Lower lobe of right lung (tissue), 2 donors: ENCODE measurements around the gene NKX3-2. TPM values are rescaled to one million over a fixed set of nuclear protein-coding genes. Genes with fewer than 3 reads are reported as not detected.
"Not testable (repeated sequence)": the region's sequence is repeated elsewhere in the genome, so short reads cannot be mapped to it uniquely, and the experiment has no call there.

ENCODE experiments used
- ATAC-seq, 2 donors: fragments of 200-7000 bp; cut with Tn5 transposase; one replicate each; pipeline ENCODE4 v1.9.1; 2020 to 2022; ENCODE audit warnings: mild to moderate bottlenecking in 2 of 2, moderate library complexity in 2 of 2
- DNase-seq: peaks from one replicate; pipeline ENCODE4 v3.0.0-alpha.2; 2020
- H3K27ac ChIP-seq: fragments of 200-600 bp; one replicate; pipeline ENCODE4 v1.8.0; 2022
- H3K27me3 ChIP-seq: fragments of 200-600 bp; one replicate; pipeline ENCODE4 v1.8.0; 2022; ENCODE audit warnings: low read depth
- H3K36me3 ChIP-seq: fragments of 200-600 bp; one replicate; pipeline ENCODE4 v1.8.0; 2022; ENCODE audit warnings: mild to moderate bottlenecking
- H3K4me1 ChIP-seq: fragments of 200-600 bp; one replicate; pipeline ENCODE4 v1.8.0; 2022
- H3K4me3 ChIP-seq: fragments of 200-600 bp; one replicate; pipeline ENCODE4 v1.8.0; 2022; ENCODE audit warnings: mild to moderate bottlenecking
- H3K9me3 ChIP-seq: fragments of 200-600 bp; one replicate; pipeline ENCODE4 v1.8.0; 2022
- CTCF ChIP-seq: fragments of 200-600 bp; IDR thresholded peaks from one replicate; pipeline ENCODE4 v1.8.0; 2022; ENCODE audit warnings: antibody characterized with exemption, mild to moderate bottlenecking
- intact Hi-C: fragments of 100-400 bp; cut with DNase I; formaldehyde crosslinking; loops from one replicate; pipeline ENCODE4 v1.11.0; 2022
- total RNA-seq: library from RNA; stranded (reverse); fragmentation: NEBNext Ultra II Directional; extraction: Animal tissue kit (Norgen Biotek cat#: 25700); gene quantifications from one replicate; pipeline ENCODE4 v1.2.1, GENCODE V29; 2021
- donor health status: DM: no; HTN: yes; CAD: no; lungs with severe emphysema.

Gene NKX3-2
- total RNA-seq, 1 donor from 2014 or later = not detected

- Histone ChIP-seq H3K27ac (no peak overlapping the region), H3K4me1 (no peaks in the 10 kb centered on the region), H3K4me3 (no peak overlapping the region), H3K36me3 (peaks cover 98% of the 10 kb centered on the region), H3K27me3 (no peaks in the 10 kb centered on the region), H3K9me3 (no peaks in the 10 kb centered on the region)
- no peak for ATAC-seq
- intact Hi-C loops = no loop called here
- no peak for TF ChIP-seq CTCF
- DNase-seq = no peak
Measured at GRCh38 chr4:13580036-13580435, 35.7 kb upstream of the NKX3-2 start.

- H3K27me3 ChIP-seq = no peaks in the 10 kb centered on the region
- H3K4me3 ChIP-seq = no peak overlapping the region
- ATAC-seq = no peak
- H3K36me3 ChIP-seq = peaks cover 99% of the 10 kb centered on the region
- no peaks in the 10 kb centered on the region for H3K9me3 ChIP-seq
- intact Hi-C loops = no loop called here
- DNase-seq = no peak
- H3K4me1 ChIP-seq = no peaks in the 10 kb centered on the region
- H3K27ac ChIP-seq = no peak overlapping the region
- TF ChIP-seq CTCF = no peak
Measured at GRCh38 chr4:13577660-13578059, 33.4 kb upstream of the NKX3-2 start.

- ATAC-seq (no peak), DNase-seq (no peak)
- no peaks in the 10 kb centered on the region for H3K27me3 ChIP-seq
- H3K36me3 ChIP-seq = peaks cover 85% of the 10 kb centered on the region
- H3K4me1 ChIP-seq = no peaks in the 10 kb centered on the region
- TF ChIP-seq CTCF = no peak
- intact Hi-C loops = no loop called here
- no peak overlapping the region for H3K27ac ChIP-seq
- no peak overlapping the region for H3K4me3 ChIP-seq
- H3K9me3 ChIP-seq = no peaks in the 10 kb centered on the region
Measured at GRCh38 chr4:13570916-13571315, 26.6 kb upstream of the NKX3-2 start.

DNA sequence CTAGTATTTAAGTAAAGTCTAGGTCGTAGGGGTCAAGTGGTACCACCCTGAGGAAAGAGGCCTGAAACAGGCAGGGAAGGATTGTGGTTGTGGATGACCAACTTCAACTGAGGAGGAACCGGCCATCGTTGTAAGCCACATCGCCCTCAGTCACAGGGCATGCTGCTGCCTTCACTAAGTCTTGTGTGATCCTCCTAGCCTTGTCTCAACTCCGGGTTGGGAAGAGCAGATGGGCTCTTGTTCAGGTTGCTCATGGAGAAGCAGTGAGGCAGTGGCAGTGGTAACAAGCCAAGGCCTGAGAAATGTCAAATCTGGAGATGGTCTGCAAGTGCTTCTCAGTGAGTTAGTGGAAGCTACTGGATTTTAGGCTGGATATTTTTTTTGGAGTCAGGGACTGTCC, 22.8 kb upstream of the NKX3-2 start:
- intact Hi-C loops = no loop called here
- Histone ChIP-seq H3K27ac (no peak overlapping the region), H3K36me3 (peaks cover 48% of the 10 kb centered on the region), H3K4me1 (no peaks in the 10 kb centered on the region), H3K9me3 (no peaks in the 10 kb centered on the region), H3K4me3 (no peak overlapping the region), H3K27me3 (no peaks in the 10 kb centered on the region)
- ATAC-seq (no peak), DNase-seq (no peak)
- no peak for TF ChIP-seq CTCF

GRCh38 chr4:13562876-13563275, 18.6 kb upstream of the NKX3-2 start:
- Histone ChIP-seq H3K36me3 (peaks cover 6% of the 10 kb centered on the region), H3K4me1 (no peaks in the 10 kb centered on the region), H3K9me3 (no peaks in the 10 kb centered on the region), H3K4me3 (no peak overlapping the region), H3K27ac (no peak overlapping the region), H3K27me3 (no peaks in the 10 kb centered on the region)
- no peak for TF ChIP-seq CTCF
- intact Hi-C loops = no loop called here
- DNase-seq (no peak), ATAC-seq (no peak)

GRCh38 chr4:13561673-13562072, 17.4 kb upstream of the NKX3-2 start:
- no peak for TF ChIP-seq CTCF
- Histone ChIP-seq H3K27ac (no peak overlapping the region), H3K27me3 (no peaks in the 10 kb centered on the region), H3K36me3 (no peaks in the 10 kb centered on the region), H3K4me3 (no peak overlapping the region), H3K4me1 (no peaks in the 10 kb centered on the region), H3K9me3 (no peaks in the 10 kb centered on the region)
- DNase-seq (no peak), ATAC-seq (no peak)
- intact Hi-C loops = no loop called here

- H3K9me3 ChIP-seq, H3K4me1 ChIP-seq, H3K4me3 ChIP-seq, H3K27ac ChIP-seq, H3K36me3 ChIP-seq, ATAC-seq, H3K27me3 ChIP-seq, DNase-seq, intact Hi-C loops: not testable (repeated sequence)
Measured at GRCh38 chr4:13560111-13560510, 15.8 kb upstream of the NKX3-2 start.
